ENCODE measurements around the gene ATXN7L1. TPM values are rescaled to one million over a fixed set of nuclear protein-coding genes. Genes with fewer than 3 reads are reported as not detected.

The ATXN7L1 gene
- total RNA-seq, 4 donors from 2014 or later: 30.8 to 45.8 (median 39.3) TPM

DNA sequence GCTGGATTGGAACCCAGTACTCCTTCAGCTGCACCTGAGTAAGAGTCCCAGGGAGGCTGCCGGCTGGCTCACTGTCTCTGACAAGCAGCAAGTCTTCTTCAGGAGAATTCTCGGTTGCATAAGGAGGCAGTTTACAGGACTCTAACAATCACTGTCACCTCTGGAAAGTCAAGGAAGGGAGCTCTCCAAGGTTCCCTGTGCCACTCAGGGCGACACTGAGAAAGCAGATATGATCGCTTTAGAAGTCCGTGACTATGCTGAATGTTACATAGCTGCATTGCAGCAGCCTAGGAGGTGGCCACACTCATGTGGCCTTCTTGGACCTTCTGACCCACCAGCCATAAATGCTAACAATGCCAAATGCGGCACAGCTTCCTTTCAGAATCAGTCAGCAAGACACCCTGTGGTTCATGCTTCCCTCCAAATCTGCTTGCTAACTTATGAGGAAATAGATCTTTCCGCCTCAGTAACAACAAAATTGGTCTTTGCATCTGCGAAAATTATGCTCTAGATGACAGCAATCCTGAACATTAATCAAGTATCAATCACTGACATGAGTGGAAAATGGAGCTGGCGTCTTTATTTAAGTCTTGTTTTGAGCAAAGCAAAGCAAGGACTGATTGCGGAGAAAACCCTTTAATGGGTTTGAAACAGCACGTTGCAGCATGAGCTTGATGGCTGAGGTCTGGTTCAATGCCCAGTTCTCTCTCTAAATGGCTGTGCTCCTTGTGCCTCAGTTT lies 132.9 kb downstream of the ATXN7L1 start:
- Histone ChIP-seq H3K36me3 (no peaks in the 10 kb centered on the region), H3K4me3 (no peak overlapping the region), H3K27me3 (no peaks in the 10 kb centered on the region), H3K9me3 (no peaks in the 10 kb centered on the region), H3K27ac (no peak overlapping the region), H3K4me1 (peaks cover 0 to 5% (median 0%) of the 10 kb centered on the region in 4 donors)
- DNase-seq: no peak
- TF ChIP-seq, protein P1, sequence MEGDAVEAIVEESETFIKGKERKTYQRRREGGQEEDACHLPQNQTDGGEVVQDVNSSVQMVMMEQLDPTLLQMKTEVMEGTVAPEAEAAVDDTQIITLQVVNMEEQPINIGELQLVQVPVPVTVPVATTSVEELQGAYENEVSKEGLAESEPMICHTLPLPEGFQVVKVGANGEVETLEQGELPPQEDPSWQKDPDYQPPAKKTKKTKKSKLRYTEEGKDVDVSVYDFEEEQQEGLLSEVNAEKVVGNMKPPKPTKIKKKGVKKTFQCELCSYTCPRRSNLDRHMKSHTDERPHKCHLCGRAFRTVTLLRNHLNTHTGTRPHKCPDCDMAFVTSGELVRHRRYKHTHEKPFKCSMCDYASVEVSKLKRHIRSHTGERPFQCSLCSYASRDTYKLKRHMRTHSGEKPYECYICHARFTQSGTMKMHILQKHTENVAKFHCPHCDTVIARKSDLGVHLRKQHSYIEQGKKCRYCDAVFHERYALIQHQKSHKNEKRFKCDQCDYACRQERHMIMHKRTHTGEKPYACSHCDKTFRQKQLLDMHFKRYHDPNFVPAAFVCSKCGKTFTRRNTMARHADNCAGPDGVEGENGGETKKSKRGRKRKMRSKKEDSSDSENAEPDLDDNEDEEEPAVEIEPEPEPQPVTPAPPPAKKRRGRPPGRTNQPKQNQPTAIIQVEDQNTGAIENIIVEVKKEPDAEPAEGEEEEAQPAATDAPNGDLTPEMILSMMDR (IDR thresholded peaks at IDR 0.05): no peak
- no peak for TF ChIP-seq POLR2A (IDR thresholded peaks at IDR 0.05)

DNA sequence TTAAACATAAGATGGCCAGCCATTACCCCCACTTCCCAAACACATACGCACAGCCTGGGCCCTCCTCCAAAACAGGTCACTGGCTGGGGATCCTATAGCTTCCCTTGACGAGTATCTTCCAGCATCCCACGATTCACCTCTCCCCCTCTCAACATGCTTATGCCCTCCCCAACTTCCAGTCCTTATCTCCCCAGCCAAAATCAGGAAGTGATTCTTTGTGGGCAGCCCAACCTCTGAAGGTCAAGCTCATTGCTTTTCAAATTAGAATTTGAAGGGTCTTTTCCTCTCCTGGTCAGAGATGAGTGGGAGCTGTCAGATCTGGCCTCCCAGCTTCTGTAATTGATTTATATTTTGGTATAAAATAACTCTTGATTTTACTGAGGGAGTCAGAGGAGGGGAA lies 133.6 kb downstream of the ATXN7L1 start:
- TF ChIP-seq POLR2A (IDR thresholded peaks at IDR 0.05): no peak
- TF ChIP-seq, protein P1 (IDR thresholded peaks at IDR 0.05): no peak
- Histone ChIP-seq H3K4me1 (peaks cover 0 to 5% (median 0%) of the 10 kb centered on the region in 4 donors), H3K4me3 (no peak overlapping the region), H3K27ac (no peak overlapping the region), H3K27me3 (no peaks in the 10 kb centered on the region), H3K9me3 (no peaks in the 10 kb centered on the region), H3K36me3 (no peaks in the 10 kb centered on the region)
- DNase-seq: no peak

DNA sequence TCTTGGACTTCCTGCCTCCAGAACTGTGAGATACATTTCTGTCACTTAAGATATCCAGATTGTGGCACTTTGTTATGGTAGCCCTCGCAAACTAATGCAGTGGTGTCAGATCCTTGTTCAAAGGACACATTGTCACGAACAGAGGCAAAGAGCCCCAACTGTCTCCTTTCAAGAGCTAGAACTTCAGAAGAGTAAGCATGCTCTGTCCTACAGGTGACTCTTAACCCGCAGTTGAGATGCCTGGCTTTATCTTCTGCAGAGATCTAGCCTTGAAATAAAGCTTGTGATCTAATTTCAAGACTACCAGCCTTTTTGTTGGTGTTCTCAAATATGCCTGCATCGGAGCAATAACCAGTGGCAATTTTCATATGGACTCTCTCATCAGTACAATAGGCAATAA lies 134.4 kb downstream of the ATXN7L1 start:
- peaks cover 0 to 5% (median 0%) of the 10 kb centered on the region in 4 donors for H3K4me1 ChIP-seq
- H3K9me3 ChIP-seq: no peaks in the 10 kb centered on the region
- TF ChIP-seq, protein P1 (IDR thresholded peaks at IDR 0.05): no peak
- no peak for TF ChIP-seq POLR2A (IDR thresholded peaks at IDR 0.05)
- no peak for DNase-seq
- no peaks in the 10 kb centered on the region for H3K27me3 ChIP-seq
- H3K4me3 ChIP-seq: no peak overlapping the region
- no peak overlapping the region for H3K27ac ChIP-seq
- no peaks in the 10 kb centered on the region for H3K36me3 ChIP-seq

DNA sequence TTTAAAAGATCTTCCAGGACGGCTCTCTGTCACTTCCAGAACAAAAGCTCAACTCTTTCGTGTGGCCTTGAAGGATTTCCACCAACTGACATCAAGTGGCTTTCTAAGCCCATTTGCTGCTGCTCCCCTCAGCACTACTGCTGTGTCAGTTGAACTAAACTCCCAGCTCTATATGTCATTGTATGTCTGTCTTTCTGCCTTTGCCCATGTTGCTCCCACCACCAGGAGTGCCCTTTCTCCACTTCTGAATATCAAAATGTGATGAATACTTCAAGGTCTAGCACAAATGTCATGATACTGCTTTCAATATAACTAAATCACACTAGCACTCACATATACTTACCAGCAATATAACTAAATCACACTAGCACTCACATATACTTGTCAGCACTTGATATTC lies 138.3 kb downstream of the ATXN7L1 start:
- Histone ChIP-seq H3K9me3 (no peaks in the 10 kb centered on the region), H3K36me3 (no peaks in the 10 kb centered on the region), H3K27ac (no peak overlapping the region), H3K27me3 (no peaks in the 10 kb centered on the region), H3K4me3 (no peak overlapping the region), H3K4me1 (peaks cover 0 to 3% (median 0%) of the 10 kb centered on the region in 4 donors)
- DNase-seq: no peak
- TF ChIP-seq POLR2A (IDR thresholded peaks at IDR 0.05): no peak
- TF ChIP-seq, protein P1 (IDR thresholded peaks at IDR 0.05): no peak

DNA sequence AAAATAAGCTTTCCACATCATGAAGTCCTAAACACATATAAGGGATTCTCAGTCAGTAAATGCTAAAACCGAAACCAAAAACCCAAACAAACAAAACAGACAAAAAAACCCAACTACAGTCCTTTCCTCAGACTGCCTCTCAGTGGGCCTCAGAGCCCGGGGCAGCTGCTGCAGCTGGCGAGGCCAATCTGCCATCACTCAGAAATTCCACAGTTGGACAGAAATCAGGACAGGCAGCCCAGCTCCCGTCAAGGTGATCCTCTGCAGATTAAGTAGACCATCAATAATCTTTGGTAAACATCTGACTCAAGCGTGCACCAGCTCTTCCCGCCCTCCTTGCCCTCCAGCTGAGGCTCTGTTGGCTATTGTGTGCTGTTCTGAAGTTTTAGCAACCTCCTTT lies 142.2 kb downstream of the ATXN7L1 start:
- Histone ChIP-seq H3K27ac (no peak overlapping the region), H3K36me3 (no peaks in the 10 kb centered on the region)

More for the DNA sequence above, 142.2 kb downstream of the ATXN7L1 start:
- Histone ChIP-seq H3K4me3 (no peak overlapping the region), H3K27me3 (no peaks in the 10 kb centered on the region), H3K9me3 (no peaks in the 10 kb centered on the region), H3K4me1 (no peaks in the 10 kb centered on the region)
- TF ChIP-seq, protein P1 (IDR thresholded peaks at IDR 0.05): no peak
- TF ChIP-seq POLR2A (IDR thresholded peaks at IDR 0.05): no peak
- no peak for DNase-seq

Data from Peyer's patch (tissue), 4 donors.